HG03159 (cell line): ENCODE data around the gene ME3.

Experiments
- ATAC-seq: cut with Tn5 transposase; IDR thresholded peaks from one replicate; pipeline ENCODE4 v1.9.1; 2021; ENCODE audit warnings: mild to moderate bottlenecking, moderate library complexity; ENCODE audit not compliant: unreplicated experiment

Gene ME3

GRCh38 chr11:86589856-86590589, 82.4 kb downstream of the ME3 start:
- ATAC-seq: no peak

- no peak for ATAC-seq
Measured at GRCh38 chr11:86589204-86589603, 83.2 kb downstream of the ME3 start.

DNA sequence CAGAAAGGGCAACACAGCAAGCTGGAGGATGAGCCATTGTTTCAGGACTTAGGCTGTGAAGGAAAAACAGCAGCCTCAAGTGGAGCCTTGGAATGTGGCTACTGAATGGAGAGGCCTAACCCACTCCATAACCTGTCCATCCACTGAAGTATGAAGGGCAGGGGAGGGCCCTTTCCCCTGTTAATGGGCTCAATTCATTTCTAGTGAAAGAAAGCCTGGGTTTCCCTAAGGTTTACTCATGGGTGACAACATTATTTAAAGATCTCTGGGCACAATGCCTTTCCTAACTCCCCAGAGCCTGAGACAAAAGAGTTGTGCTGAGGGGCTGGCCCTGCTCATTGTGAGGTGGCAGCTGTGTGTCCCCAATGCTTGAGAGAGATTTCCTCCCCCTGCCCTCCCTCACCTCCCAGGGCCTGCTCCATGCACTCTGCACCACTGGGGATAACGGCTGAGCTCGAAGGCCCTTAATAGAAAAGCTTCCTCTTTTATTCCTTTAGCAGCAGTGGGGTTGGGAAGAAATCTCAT, 83.8 kb downstream of the ME3 start:
- no peak for ATAC-seq

DNA sequence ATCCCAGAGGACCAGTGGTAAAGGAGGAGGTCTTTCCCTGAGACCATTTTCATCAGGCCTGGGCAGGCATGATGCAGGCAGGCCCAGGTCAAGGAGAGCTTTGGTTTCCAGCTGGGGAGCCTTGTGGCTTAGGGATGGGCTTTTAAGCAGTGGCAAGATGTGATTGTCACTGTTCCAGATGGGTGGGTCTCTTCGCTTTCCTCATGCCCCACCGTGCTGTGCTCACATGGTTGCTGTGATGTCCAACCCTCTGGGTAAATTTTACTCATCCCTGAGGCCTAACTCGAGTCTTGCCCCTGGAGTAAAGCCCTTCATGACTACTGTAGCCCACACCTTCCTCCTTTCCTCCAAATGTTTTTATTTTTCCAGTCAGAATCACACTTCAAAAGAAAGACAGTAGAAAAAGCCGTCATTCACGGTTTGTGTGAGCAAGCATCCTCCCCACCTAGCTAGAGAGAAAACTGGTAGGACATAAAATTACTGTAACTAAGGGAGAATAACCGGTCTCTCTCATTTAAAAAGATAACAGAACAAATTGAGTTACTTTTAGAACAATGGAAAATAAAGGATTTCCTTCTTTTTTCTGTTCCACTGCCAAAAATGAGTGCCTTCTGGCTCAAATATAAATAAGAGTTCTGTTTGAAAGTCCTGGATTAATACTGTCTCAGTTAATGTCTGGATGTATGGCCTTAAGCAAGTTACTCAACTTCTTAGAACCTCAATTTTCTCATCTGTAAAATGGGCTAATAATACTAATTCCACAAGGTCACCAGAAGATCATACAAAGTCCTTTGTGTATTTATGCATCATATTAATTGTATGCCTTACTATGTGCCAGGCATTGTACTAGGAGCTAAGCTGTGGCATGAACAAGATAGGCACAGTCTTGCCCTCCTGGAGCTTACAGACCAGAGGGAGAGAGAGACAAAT, 84.9 kb downstream of the ME3 start:
- ATAC-seq: no peak

DNA sequence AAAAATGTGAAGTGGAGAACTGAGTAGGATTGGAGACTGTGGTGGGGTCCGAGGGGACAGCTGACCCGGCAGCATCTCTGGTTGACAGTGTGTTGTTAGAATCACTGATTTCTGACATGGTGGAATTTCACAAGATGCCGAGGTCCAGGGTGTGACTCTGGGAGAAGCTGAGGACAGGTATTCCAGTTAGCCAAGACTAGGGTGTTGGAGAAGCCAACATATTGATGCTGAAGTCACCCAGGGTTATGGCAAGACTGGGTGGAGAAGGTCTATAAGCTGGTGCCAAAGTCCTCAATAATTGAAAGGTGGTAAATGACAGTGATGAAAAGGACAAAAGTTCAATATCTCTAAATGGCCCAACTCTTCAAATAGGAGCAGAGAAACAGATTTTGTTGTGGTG, 86.1 kb downstream of the ME3 start:
- no peak for ATAC-seq

- no peak for ATAC-seq
Measured at GRCh38 chr11:86582898-86583297, 89.5 kb downstream of the ME3 start.

- no peak for ATAC-seq
Measured at GRCh38 chr11:86580535-86580934, 91.9 kb downstream of the ME3 start.

- ATAC-seq: no peak
Measured at GRCh38 chr11:86579406-86579731, 93.0 kb downstream of the ME3 start.

GRCh38 chr11:86578727-86579405, 93.5 kb downstream of the ME3 start:
- ATAC-seq: no peak

GRCh38 chr11:86577644-86578636, 94.5 kb downstream of the ME3 start:
- ATAC-seq: no peak

DNA sequence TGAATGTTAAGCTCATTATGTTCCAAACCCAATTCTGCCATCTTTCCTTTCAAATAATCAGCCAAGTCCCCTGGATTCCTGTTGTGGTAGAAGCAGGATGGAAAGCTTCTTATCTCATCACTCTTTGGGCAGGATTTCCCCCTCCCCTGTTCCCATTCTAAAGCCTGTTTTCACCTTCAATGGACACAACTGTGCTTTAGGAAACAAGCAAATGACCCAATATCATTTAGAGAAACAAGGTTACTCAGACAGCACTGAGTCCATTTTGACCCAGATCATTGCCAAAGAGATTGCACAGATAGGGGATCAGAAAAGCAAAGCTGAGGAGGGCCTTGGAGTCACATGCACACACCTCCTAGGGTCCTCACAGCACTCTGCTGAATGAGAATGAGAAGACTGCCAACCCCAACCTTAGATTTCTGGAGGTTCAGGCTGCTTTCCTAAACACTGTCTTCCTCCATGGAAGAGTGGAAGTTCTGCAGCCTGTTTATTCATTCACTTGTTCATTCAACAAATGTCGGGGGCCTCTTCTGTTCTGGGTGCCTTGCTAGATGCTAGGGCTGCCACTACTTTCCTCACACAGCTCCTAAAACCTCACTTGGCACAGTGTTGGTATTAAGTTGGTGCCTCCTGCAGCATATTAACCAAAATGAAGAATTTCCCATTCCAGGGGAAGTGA, 95.3 kb downstream of the ME3 start:
- no peak for ATAC-seq

- ATAC-seq: no peak
Measured at GRCh38 chr11:86575927-86576326, 96.5 kb downstream of the ME3 start.

DNA sequence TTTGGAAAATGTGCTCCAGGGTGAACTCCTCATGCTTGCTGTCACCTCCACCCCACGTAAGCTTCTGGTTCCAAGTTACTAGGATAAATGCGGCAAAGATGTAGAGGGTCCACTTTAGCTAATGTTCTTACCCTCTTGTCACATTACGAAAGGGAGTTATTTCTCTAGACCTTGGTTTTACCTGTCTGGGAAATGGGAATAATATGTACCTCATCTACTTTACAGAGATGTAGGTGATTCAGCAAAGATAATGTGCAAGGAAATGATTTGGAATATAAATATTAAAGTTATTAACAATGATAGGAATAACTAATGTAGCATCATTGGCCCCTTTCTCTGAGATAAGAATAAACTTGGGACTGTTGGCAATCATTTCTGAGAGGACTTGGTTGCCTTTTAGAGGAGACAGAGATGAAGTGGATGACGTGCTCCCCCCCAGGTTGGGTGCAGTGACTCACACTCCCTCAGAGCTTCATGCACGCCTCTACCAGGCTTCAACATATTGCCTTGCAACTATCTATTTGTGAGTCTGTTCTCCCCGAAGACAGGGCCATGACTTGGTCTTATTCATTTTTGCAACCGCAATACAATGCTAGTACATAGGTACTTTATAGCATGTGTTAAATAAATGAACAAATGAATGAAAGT, 97.1 kb downstream of the ME3 start:
- no peak for ATAC-seq

DNA sequence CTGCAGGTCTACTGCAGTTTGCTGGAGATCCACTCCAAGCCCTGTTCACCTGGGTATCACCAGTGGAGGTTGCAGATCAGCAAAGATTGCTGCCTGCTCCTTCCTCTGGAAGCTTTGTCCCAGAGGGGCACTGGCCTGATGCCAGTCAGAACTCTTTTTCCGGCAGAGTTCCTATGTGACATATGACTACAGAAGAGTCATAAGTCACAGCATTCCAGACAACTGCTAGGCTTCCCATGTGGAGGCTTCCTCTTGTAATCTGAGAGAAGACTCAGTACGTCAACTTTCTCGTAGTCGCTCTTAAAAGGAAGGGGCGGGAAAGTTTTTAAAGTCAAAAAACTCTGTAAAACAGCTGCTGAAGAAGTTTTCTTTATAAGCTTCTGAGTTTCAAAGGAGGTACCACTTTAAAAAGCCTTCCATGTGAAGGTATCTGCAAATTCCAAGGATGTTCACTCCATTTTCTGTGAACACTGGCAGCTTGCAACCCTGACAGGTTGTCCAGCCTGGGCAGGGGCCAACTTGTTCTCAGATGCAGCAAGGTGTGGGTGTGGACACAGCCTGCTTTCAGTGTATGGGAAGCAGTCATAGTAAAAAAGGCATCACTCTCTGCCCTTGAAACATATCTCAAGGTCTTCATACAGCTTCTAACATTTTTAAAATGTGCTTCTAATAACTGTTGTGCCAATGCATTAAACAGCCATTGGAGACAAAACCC, 97.8 kb downstream of the ME3 start:
- no peak for ATAC-seq

GRCh38 chr11:86571273-86571948, 101.0 kb downstream of the ME3 start:
- no peak for ATAC-seq

DNA sequence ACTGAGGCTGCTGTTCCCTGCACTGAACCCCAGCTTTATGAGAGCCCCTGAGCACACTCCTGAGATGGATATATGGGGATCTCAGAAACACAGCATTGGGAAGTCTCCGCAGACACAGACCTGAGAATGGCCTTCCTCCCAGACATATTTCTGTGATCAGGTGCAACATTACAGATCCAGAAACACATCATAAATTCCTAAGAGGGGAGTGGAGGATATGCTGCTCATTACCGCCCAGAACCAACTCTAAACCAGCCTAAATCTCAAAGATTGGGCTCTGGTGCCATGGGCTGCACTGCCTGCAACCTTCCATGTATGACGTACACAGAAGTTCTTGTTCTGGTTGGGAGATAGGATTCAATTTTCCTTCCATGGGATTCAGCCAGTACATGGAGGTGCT, 102.0 kb downstream of the ME3 start:
- ATAC-seq: no peak

- ATAC-seq: no peak
Measured at GRCh38 chr11:86570020-86570419, 102.4 kb downstream of the ME3 start.

GRCh38 chr11:86569109-86569508, 103.3 kb downstream of the ME3 start:
- no peak for ATAC-seq
